GM10266 (cell line): ENCODE measurements around the gene PDLIM4.

Source experiments
- DNase-seq: peaks from one replicate; pipeline ENCODE4 v3.0.0; 2012; ENCODE audit errors: extremely low spot score
- TF ChIP-seq, protein P1 (sequence below): IDR thresholded peaks from 2 replicates; pipeline ENCODE4 v1.5.1; 2012; ENCODE audit warnings: mild to moderate bottlenecking, low read depth; ENCODE audit not compliant: control insufficient read depth, insufficient read depth; ENCODE audit errors: missing control alignments

PDLIM4 gene

GRCh38 chr5:132221781-132222648 lies 35.5 kb upstream of the PDLIM4 start:
- TF ChIP-seq, protein P1, sequence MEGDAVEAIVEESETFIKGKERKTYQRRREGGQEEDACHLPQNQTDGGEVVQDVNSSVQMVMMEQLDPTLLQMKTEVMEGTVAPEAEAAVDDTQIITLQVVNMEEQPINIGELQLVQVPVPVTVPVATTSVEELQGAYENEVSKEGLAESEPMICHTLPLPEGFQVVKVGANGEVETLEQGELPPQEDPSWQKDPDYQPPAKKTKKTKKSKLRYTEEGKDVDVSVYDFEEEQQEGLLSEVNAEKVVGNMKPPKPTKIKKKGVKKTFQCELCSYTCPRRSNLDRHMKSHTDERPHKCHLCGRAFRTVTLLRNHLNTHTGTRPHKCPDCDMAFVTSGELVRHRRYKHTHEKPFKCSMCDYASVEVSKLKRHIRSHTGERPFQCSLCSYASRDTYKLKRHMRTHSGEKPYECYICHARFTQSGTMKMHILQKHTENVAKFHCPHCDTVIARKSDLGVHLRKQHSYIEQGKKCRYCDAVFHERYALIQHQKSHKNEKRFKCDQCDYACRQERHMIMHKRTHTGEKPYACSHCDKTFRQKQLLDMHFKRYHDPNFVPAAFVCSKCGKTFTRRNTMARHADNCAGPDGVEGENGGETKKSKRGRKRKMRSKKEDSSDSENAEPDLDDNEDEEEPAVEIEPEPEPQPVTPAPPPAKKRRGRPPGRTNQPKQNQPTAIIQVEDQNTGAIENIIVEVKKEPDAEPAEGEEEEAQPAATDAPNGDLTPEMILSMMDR: no peak
- no peak for DNase-seq

DNA sequence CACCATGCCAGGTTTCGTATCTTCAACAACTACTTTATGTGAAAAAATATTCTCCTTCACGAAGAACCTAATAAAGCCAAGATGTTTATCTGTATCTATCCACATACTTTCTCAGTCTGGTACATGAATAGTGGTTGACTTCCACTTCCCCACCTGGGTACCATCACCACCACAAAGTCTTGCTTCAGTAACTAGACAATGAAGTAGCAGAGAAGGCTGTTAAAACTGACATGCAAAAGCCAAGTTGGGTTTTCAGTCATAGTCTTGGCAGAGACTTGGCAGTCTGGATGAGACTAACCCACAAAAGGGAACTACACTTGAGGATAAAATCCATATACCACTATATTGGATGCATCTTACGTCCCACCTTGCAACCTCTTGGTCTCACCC lies 34.9 kb upstream of the PDLIM4 start:
- no peak for DNase-seq
- TF ChIP-seq, protein P1: no peak

DNA sequence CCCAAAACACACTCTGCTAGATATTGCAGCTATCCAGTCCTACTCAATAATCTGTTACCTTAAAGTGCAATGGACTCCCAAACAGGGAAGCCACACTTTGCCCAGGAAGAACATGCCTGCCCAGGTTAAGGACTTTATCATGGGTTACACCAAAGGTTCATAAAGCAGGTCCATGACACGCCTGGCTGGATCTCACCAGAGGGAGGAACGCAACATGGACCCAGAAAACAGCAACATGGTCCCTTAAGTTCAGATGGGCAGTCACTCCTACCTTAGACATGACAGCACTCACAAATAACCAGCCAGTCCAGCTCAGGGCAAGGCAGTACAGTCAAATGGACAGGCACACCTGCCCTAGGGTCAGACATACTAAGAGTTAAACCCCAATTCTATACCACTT lies 33.6 kb upstream of the PDLIM4 start:
- TF ChIP-seq, protein P1: no peak
- no peak for DNase-seq

DNA sequence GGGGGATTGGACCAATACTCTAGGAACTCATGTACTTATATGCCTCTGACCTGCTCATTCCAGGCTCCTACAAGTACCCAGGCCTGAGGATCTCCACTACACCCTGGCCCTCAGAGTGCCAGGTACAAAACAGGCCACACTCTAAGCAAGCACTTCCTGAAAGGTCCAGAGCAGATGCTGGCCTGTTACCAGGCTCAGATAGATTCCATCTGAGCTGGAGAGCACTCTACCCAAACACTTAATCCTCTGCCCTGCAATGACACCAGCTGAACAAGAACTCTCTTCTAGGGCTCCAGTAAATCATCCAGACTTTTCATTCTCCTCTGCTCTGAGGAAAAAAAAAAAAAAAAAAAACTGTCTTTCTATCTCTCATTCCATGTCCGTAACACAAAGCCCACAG lies 32.8 kb upstream of the PDLIM4 start:
- no peak for DNase-seq
- TF ChIP-seq, protein P1: no peak

GRCh38 chr5:132225165-132226032 lies 32.1 kb upstream of the PDLIM4 start:
- TF ChIP-seq, protein P1: no peak
- DNase-seq: no peak

DNA sequence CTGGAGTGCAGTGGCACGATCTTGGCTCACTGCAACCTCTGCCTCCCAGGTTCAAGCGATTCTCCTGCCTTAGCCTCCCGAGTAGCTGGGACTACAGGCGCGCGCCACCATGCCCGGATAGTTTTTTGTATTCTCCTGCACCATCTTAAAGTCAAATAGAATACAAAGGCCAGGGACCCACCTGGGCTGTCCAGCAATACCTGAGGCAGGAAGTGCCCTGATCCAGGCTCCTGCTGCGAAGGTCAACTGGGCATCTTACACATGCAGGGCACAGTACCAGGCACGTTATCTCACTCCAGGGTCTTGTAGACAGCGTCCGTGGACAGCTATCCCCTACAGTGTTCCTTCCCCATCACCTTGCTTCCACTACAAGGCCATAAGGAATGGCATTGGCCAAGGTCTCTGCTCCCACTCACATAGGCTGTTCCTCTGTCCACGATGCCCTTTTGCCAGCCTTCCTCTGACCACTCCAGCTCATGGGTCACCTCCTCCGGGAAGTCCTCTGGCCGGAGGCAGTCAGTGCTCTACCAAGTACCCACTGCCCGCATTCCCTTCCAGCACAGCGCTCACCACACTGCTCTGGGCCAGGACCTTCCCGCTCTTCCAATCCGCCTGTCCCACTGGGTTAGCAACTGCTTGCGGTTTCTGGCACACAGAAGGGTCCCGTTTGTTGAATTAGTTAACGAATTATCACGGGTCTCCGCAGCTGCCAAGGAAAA lies 30.8 kb upstream of the PDLIM4 start:
- no peak for DNase-seq
- TF ChIP-seq, protein P1: no peak

- DNase-seq: no peak
- TF ChIP-seq, protein P1: no peak
Observed at GRCh38 chr5:132227235-132227484, 30.3 kb upstream of the PDLIM4 start.
